Naive thymus-derived CD4-positive, alpha-beta T cell (primary cell): ENCODE results near the gene SS18L1. TPM values are rescaled to one million over a fixed set of nuclear protein-coding genes. Genes with fewer than 3 reads are reported as not detected.

Experiments used
- ATAC-seq: fragments of 150-1000 bp; cut with Tn5 transposase; 2 replicates; pipeline ENCODE4 v1.10.0; 2021; ENCODE audit warnings: mild to moderate bottlenecking, moderate library complexity
- CTCF ChIA-PET: fragments of 350-600 bp; sonication (Branson Sonifier 250); formaldehyde crosslinking; loops from one replicate; lab custom pipeline; 2021; ENCODE audit warnings: antibody characterized with exemption; lab: Charles Lee
- POLR2A ChIA-PET: fragments of 350-600 bp; sonication (Branson Sonifier 250); formaldehyde crosslinking; loops from one replicate; lab custom pipeline; 2021; ENCODE audit warnings: antibody characterized with exemption, inconsistent platforms; lab: Charles Lee
- DNase-seq, 9 donors: peaks; one replicate each; pipeline versions ENCODE4 v3.0.0 to v3.0.0-alpha.2; 2020 to 2022; ENCODE audit warnings: mixed read lengths in 1 of 9
- H3K27ac ChIP-seq: one replicate; pipeline ENCODE4 v1.7.0; 2013; ENCODE audit warnings: mild to moderate bottlenecking, low read depth, low read length, moderate library complexity
- H3K27me3 ChIP-seq, 2 donors: one replicate each; pipeline ENCODE4 v1.7.0; 2013; ENCODE audit warnings: low read length in 2 of 2, mild to moderate bottlenecking in 2 of 2, moderate library complexity in 2 of 2; ENCODE audit not compliant: control insufficient read depth in 2 of 2, insufficient read depth in 2 of 2
- H3K36me3 ChIP-seq, 3 experiments: 1 replicate in 2 of 3; 2 replicates in 1 of 3; pipeline ENCODE4 v1.7.0; 2013; ENCODE audit warnings: low read length in 3 of 3, mild to moderate bottlenecking in 3 of 3, moderate library complexity in 1 of 3; ENCODE audit not compliant: insufficient read depth in 3 of 3, control insufficient read depth in 2 of 3
- H3K4me1 ChIP-seq, 2 donors: one replicate each; pipeline ENCODE4 v1.7.0; 2013; ENCODE audit warnings: low read length in 2 of 2, mild to moderate bottlenecking in 2 of 2, moderate library complexity in 1 of 2; ENCODE audit not compliant: control insufficient read depth in 2 of 2, insufficient read depth in 2 of 2
- H3K4me3 ChIP-seq: 2 replicates; pipeline ENCODE4 v1.7.0; 2013; ENCODE audit warnings: mild to moderate bottlenecking, low read length
- H3K9me3 ChIP-seq, 3 experiments: 1 replicate in 2 of 3; 2 replicates in 1 of 3; pipeline ENCODE4 v1.7.0; 2013; ENCODE audit warnings: low read length in 3 of 3; ENCODE audit not compliant: control insufficient read depth in 2 of 3
- H3K27ac Mint-ChIP-seq, 9 donors: one replicate each; pipeline ENCODE4 v1.8.0; 2020 to 2022; ENCODE audit warnings: mixed read lengths in 9 of 9, mild to moderate bottlenecking in 8 of 9, moderate library complexity in 5 of 9, inconsistent platforms in 2 of 9
- H3K27me3 Mint-ChIP-seq, 5 donors: one replicate each; pipeline ENCODE4 v1.8.0; 2021 to 2022; ENCODE audit warnings: mixed read lengths in 5 of 5, mild to moderate bottlenecking in 1 of 5
- H3K36me3 Mint-ChIP-seq, 5 donors: one replicate each; pipeline ENCODE4 v1.8.0; 2020 to 2022; ENCODE audit warnings: mixed read lengths in 5 of 5, mild to moderate bottlenecking in 3 of 5, inconsistent platforms in 1 of 5
- H3K4me1 Mint-ChIP-seq, 7 donors: one replicate each; pipeline ENCODE4 v1.8.0; 2020 to 2022; ENCODE audit warnings: mixed read lengths in 7 of 7, mild to moderate bottlenecking in 3 of 7, inconsistent platforms in 1 of 7
- H3K4me3 Mint-ChIP-seq, 10 donors: one replicate each; pipeline ENCODE4 v1.8.0; 2020 to 2022; ENCODE audit warnings: mild to moderate bottlenecking in 10 of 10, mixed read lengths in 10 of 10, moderate library complexity in 6 of 10, inconsistent platforms in 2 of 10
- H3K9me3 Mint-ChIP-seq, 11 donors: one replicate each; pipeline ENCODE4 v1.8.0; 2020 to 2022; ENCODE audit warnings: mixed read lengths in 11 of 11, mild to moderate bottlenecking in 4 of 11, inconsistent platforms in 1 of 11, moderate library complexity in 1 of 11
- intact Hi-C, 2 donors: fragments of 100-400 bp; cut with micrococcal nuclease; formaldehyde crosslinking; loops; one replicate each; pipeline ENCODE4 v1.15.1; 2023
- polyA plus RNA-seq, 2 donors: library from polyadenylated mRNA; unstranded; fragments of 300-500 nt; fragmentation: Illumina TruSeq; gene quantifications; one replicate each; pipeline ENCODE4 v1.2.3, GENCODE V29; 2021
- total RNA-seq, 6 experiments: library from RNA in 5 of 6; stranded (reverse) in 5 of 6; gene quantifications; 1 replicate in 5 of 6; 2 replicates in 1 of 6; pipeline ENCODE4 v1.2.3 and lab custom pipeline; 2021 to 2026

SS18L1 gene
- total and polyA plus RNA-seq, 7 experiments from 2014 or later, result 0.47 to 26.7 (median 22.4) TPM

DNA sequence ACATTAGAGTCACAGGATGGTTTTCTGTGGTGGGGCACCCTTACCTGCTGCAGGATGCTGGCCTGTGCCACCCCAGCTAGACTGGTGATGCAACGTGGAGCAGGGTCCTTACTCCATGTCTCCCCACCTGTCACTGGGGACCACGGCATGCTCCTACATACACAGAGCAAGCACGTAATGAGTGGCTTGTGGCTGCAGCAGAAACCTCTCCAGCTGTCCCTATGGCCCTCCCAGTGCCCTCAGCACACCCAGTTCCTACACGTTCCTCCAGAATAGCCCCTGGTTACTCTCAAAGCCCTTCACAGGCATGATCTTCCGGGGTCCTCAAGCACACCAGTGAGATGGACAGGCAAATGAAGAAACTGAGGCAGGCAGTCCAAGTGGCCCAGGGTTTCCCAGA, 24.5 kb upstream of the SS18L1 start:
- Histone ChIP-seq H3K27ac (peak overlapping the region; percentile 69), H3K27me3 (no peaks in the 10 kb centered on the region), H3K4me3 (no peak overlapping the region), H3K9me3 (peaks cover 0 to 18% (median 0%) of the 10 kb centered on the region in 3 experiments), H3K36me3 (no peaks in the 10 kb centered on the region), H3K4me1 (peaks cover 38 to 44% of the 10 kb centered on the region in 2 donors)
- H3K9me3 Mint-ChIP-seq, result peaks cover 0 to 27% (median 9%) of the 10 kb centered on the region in 11 donors
- intact Hi-C loops, result no loop called here
- ChIA-PET POLR2A (interaction anchor here (1.0 to 7.0 kb wide), 4 partner anchors 14 to 90 kb away, joined by 3 to 109 read pairs (median 5); partner anchors contain the start of genes PSMA7, SS18L1 and TAF4), CTCF (interaction anchor here (1.0 kb wide), 1 partner anchor 16 kb away, joined by 4 read pairs; no protein-coding TSS in a partner anchor)
- H3K4me1 Mint-ChIP-seq, result peaks cover 28 to 59% (median 47%) of the 10 kb centered on the region in 7 donors
- no peaks in the 10 kb centered on the region for H3K27me3 Mint-ChIP-seq
- peaks cover 0 to 4% (median 1%) of the 10 kb centered on the region in 5 donors for H3K36me3 Mint-ChIP-seq
- H3K27ac Mint-ChIP-seq, result peak overlapping the region; percentile 33 to 97 (median 78)
- H3K4me3 Mint-ChIP-seq, result peak overlapping the region in 6 of 10 donors; percentile 26 to 70 (median 42)
- DNase-seq (no peak), ATAC-seq (no peak)

GRCh38 chr20:62119591-62120364, 23.8 kb upstream of the SS18L1 start:
- H3K36me3 Mint-ChIP-seq, result peaks cover 0 to 9% (median 7%) of the 10 kb centered on the region in 5 donors
- no peak overlapping the region for H3K27ac ChIP-seq
- H3K9me3 Mint-ChIP-seq, result peaks cover 0 to 23% (median 9%) of the 10 kb centered on the region in 11 donors
- ChIA-PET POLR2A (interaction anchor here (1.3 to 7.0 kb wide), 4 partner anchors 14 to 59 kb away, joined by 3 to 109 read pairs (median 34); partner anchors contain the start of genes PSMA7, SS18L1 and TAF4), CTCF (interaction anchor here (1.0 kb wide), 1 partner anchor 16 kb away, joined by 4 read pairs; no protein-coding TSS in a partner anchor)
- peak overlapping the region in 7 of 10 donors; percentile 41 to 96 (median 70) for H3K4me3 Mint-ChIP-seq
- peaks cover 0 to 11% (median 0%) of the 10 kb centered on the region in 3 experiments for H3K9me3 ChIP-seq
- no peak for DNase-seq
- H3K27me3 ChIP-seq, result no peaks in the 10 kb centered on the region
- ATAC-seq, result no peak
- H3K4me1 Mint-ChIP-seq, result peaks cover 34 to 66% (median 54%) of the 10 kb centered on the region in 7 donors
- peak overlapping the region; percentile 68 to 97 (median 88) for H3K27ac Mint-ChIP-seq
- no peak overlapping the region for H3K4me3 ChIP-seq
- intact Hi-C loops, result loop anchor here (5.0 kb wide), 4 partner anchors 107 to 818 kb away; partner anchors contain the start of genes RPS21 (in 2 of the 2), GID8 (in 1 of the 2) and TCFL5 (in 1 of the 2)
- peaks cover 0 to 6% (median 0%) of the 10 kb centered on the region in 3 experiments for H3K36me3 ChIP-seq
- peaks cover 39 to 44% of the 10 kb centered on the region in 2 donors for H3K4me1 ChIP-seq
- no peaks in the 10 kb centered on the region for H3K27me3 Mint-ChIP-seq

GRCh38 chr20:62120365-62120762, 23.2 kb upstream of the SS18L1 start:
- peaks cover 39 to 72% (median 58%) of the 10 kb centered on the region in 7 donors for H3K4me1 Mint-ChIP-seq
- peak overlapping the region; percentile 37 to 97 (median 88) for H3K27ac Mint-ChIP-seq
- Histone ChIP-seq H3K4me3 (no peak overlapping the region), H3K27ac (no peak overlapping the region), H3K36me3 (peaks cover 0 to 12% (median 4%) of the 10 kb centered on the region in 3 experiments), H3K9me3 (peaks cover 0 to 7% (median 0%) of the 10 kb centered on the region in 3 experiments), H3K4me1 (peaks cover 39 to 44% of the 10 kb centered on the region in 2 donors), H3K27me3 (no peaks in the 10 kb centered on the region)
- intact Hi-C loops, result loop anchor here (5.0 kb wide), 4 partner anchors 108 to 817 kb away; partner anchors contain the start of genes RPS21 (in 2 of the 2), GID8 (in 1 of the 2) and TCFL5 (in 1 of the 2)
- POLR2A ChIA-PET, result interaction anchor here (2.3 to 7.0 kb wide), 4 partner anchors 23 to 89 kb away, joined by 9 to 109 read pairs (median 34); partner anchors contain the start of genes PSMA7, SS18L1 and TAF4
- H3K4me3 Mint-ChIP-seq, result peak overlapping the region; percentile 26 to 96 (median 60)
- DNase-seq, result no peak
- H3K27me3 Mint-ChIP-seq, result no peaks in the 10 kb centered on the region
- ATAC-seq, result no peak
- H3K9me3 Mint-ChIP-seq, result peaks cover 0 to 17% (median 6%) of the 10 kb centered on the region in 11 donors
- CTCF ChIA-PET, result interaction anchor here (1.6 to 1.7 kb wide), 2 partner anchors 14 to 54 kb away, joined by 4 to 12 read pairs; no protein-coding TSS in a partner anchor
- peaks cover 0 to 14% (median 7%) of the 10 kb centered on the region in 5 donors for H3K36me3 Mint-ChIP-seq

GRCh38 chr20:62120990-62121775, 22.4 kb upstream of the SS18L1 start:
- peak overlapping the region; percentile 86 to 96 (median 92) for H3K4me3 Mint-ChIP-seq
- H3K4me1 Mint-ChIP-seq, result peaks cover 40 to 68% (median 55%) of the 10 kb centered on the region in 7 donors
- POLR2A ChIA-PET, result interaction anchor here (0.7 to 7.0 kb wide), 11 partner anchors 13 to 265 kb away, joined by 3 to 109 read pairs (median 8); partner anchors contain the start of genes PSMA7, RPS21, SS18L1 and TAF4

GRCh38 chr20:62121776-62122653, 21.6 kb upstream of the SS18L1 start, which contains the start of gene LSM14B:
Gene LSM14B (plus strand): TSS chr20:62122475. CDS start chr20:62122667, 192 bp downstream.
- ATAC-seq, result peak; percentile 91
- CTCF ChIA-PET, result interaction anchor here (1.4 to 1.7 kb wide), 4 partner anchors 12 to 55 kb away, joined by 4 to 12 read pairs (median 6); no protein-coding TSS in a partner anchor
- H3K4me1 Mint-ChIP-seq, result peaks cover 41 to 71% (median 59%) of the 10 kb centered on the region in 7 donors

More at GRCh38 chr20:62120990-62121775, 22.4 kb upstream of the SS18L1 start:
- no peaks in the 10 kb centered on the region for H3K27me3 ChIP-seq
- peak overlapping the region; percentile 84 to 97 (median 95) for H3K27ac Mint-ChIP-seq
- H3K4me1 ChIP-seq, result peaks cover 39 to 44% of the 10 kb centered on the region in 2 donors
- peak overlapping the region; percentile 77 for H3K4me3 ChIP-seq
- DNase-seq (peak in 1 of 9 donors; percentile 26), ATAC-seq (no peak)
- H3K36me3 Mint-ChIP-seq, result peaks cover 0 to 14% (median 4%) of the 10 kb centered on the region in 5 donors
- peaks cover 0 to under 1% (median 0%) of the 10 kb centered on the region in 3 experiments for H3K9me3 ChIP-seq
- intact Hi-C loops, result loop anchor here (1.0 to 5.0 kb wide), 5 partner anchors 109 to 816 kb away; partner anchors contain the start of genes RPS21 (in 2 of the 2), GID8 (in 1 of the 2), OSBPL2 (in 1 of the 2) and TCFL5 (in 1 of the 2)
- H3K27ac ChIP-seq, result peak overlapping the region; percentile 81
- H3K9me3 Mint-ChIP-seq, result peaks cover 0 to 13% (median 2%) of the 10 kb centered on the region in 11 donors
- CTCF ChIA-PET, result interaction anchor here (0.7 to 1.7 kb wide), 5 partner anchors 13 to 89 kb away, joined by 3 to 12 read pairs (median 6); no protein-coding TSS in a partner anchor
- no peaks in the 10 kb centered on the region for H3K27me3 Mint-ChIP-seq
- H3K36me3 ChIP-seq, result peaks cover 7 to 20% (median 9%) of the 10 kb centered on the region in 3 experiments

More at GRCh38 chr20:62121776-62122653, 21.6 kb upstream of the SS18L1 start, which contains the start of gene LSM14B:
- peaks cover 12 to 28% (median 13%) of the 10 kb centered on the region in 3 experiments for H3K36me3 ChIP-seq
- H3K27ac Mint-ChIP-seq, result peak within 1 kb of the TSS; percentile 84 to 97 (median 95)
- H3K4me1 ChIP-seq, result peaks cover 33 to 39% of the 10 kb centered on the region in 2 donors
- peaks cover 0 to 12% (median 2%) of the 10 kb centered on the region in 11 donors for H3K9me3 Mint-ChIP-seq
- peak within 1 kb of the TSS; percentile 81 for H3K27ac ChIP-seq
- intact Hi-C loops, result loop anchor here (1.0 to 5.0 kb wide), 14 partner anchors 14 to 815 kb away; partner anchors contain the start of genes ADRM1 (in 2 of the 2), PSMA7 (in 2 of the 2), RPS21 (in 2 of the 2) and SS18L1 (in 2 of the 2)
- H3K27me3 ChIP-seq, result no peaks in the 10 kb centered on the region
- peak; percentile 94 to 99 (median 96) for DNase-seq
- peak within 1 kb of the TSS; percentile 77 for H3K4me3 ChIP-seq
- POLR2A ChIA-PET, result interaction anchor here (0.7 to 7.0 kb wide), 14 partner anchors 8 to 264 kb away, joined by 3 to 109 read pairs (median 6); partner anchors contain the start of genes MTG2, PSMA7, RPS21 and SS18L1
- no peaks in the 10 kb centered on the region for H3K9me3 ChIP-seq
- peak within 1 kb of the TSS; percentile 86 to 96 (median 92) for H3K4me3 Mint-ChIP-seq
- peaks cover 0 to 19% (median 4%) of the 10 kb centered on the region in 5 donors for H3K36me3 Mint-ChIP-seq
- H3K27me3 Mint-ChIP-seq, result no peaks in the 10 kb centered on the region
